Suprapubic skin (tissue), 4 donors: Measurements from ENCODE around the gene AKAP13. TPM values are rescaled to one million over a fixed set of nuclear protein-coding genes. Genes with fewer than 3 reads are reported as not detected.

ENCODE experiments used
- DNase-seq, 2 donors: peaks; one replicate each; pipeline ENCODE4 v3.0.0-alpha.2; 2019; ENCODE audit warnings: low spot score in 2 of 2
- H3K27ac ChIP-seq: fragments of 200-600 bp; sonication (generic); one replicate; pipeline ENCODE4 v1.5.1; 2019
- H3K27me3 ChIP-seq: fragments of 200-600 bp; sonication (generic); one replicate; pipeline ENCODE4 v1.5.1; 2019
- H3K36me3 ChIP-seq: fragments of 200-600 bp; sonication (generic); one replicate; pipeline ENCODE4 v1.5.1; 2019
- H3K4me1 ChIP-seq: fragments of 200-600 bp; sonication (generic); one replicate; pipeline ENCODE4 v1.5.1; 2019
- H3K4me3 ChIP-seq: fragments of 200-600 bp; sonication (generic); one replicate; pipeline ENCODE4 v1.5.1; 2019; ENCODE audit warnings: mild to moderate bottlenecking
- H3K9me3 ChIP-seq: fragments of 200-600 bp; sonication (generic); one replicate; pipeline ENCODE4 v1.5.1; 2019
- EP300 ChIP-seq: sonication (generic); formaldehyde crosslinking; IDR thresholded peaks from one replicate; pipeline ENCODE4 v1.6.1; 2017; ENCODE audit warnings: antibody characterized with exemption
- POLR2A ChIP-seq, 2 donors: fragments of 450-650 bp; IDR thresholded peaks; one replicate each; pipeline ENCODE4 v1.6.1; 2017; ENCODE audit warnings: antibody characterized with exemption in 2 of 2, mild to moderate bottlenecking in 2 of 2, moderate library complexity in 2 of 2
- POLR2AphosphoS5 ChIP-seq, 3 donors: sonication (generic); formaldehyde crosslinking; IDR thresholded peaks; one replicate each; pipeline ENCODE4 v1.6.1; 2017; ENCODE audit warnings: antibody characterized with exemption in 3 of 3
- WGBS: methylation state at CpG from one replicate; pipeline ENCODE4 v1.1.5; 2018; 5-methylcytosine and 5-hydroxymethylcytosine counted together
- total RNA-seq, 4 donors: library from RNA; depleted of rRNA; stranded (reverse); fragments of >200 nt; gene quantifications; one replicate each; pipeline ENCODE4 v1.1.0, GENCODE V29; 2016
- TF ChIP-seq, protein P1 (sequence below), 2 donors: fragments of 200-600 bp in 1 of 2; fragments of 450-650 bp in 1 of 2; sonication (generic) in 1 of 2; IDR thresholded peaks; one replicate each; pipeline ENCODE4 v1.5.1; 2016 to 2019; ENCODE audit warnings: antibody characterized with exemption in 2 of 2, mild to moderate bottlenecking in 1 of 2, moderate library complexity in 1 of 2

Gene AKAP13
- total RNA-seq, 4 donors from 2014 or later = 124 to 249 (median 163) TPM

DNA sequence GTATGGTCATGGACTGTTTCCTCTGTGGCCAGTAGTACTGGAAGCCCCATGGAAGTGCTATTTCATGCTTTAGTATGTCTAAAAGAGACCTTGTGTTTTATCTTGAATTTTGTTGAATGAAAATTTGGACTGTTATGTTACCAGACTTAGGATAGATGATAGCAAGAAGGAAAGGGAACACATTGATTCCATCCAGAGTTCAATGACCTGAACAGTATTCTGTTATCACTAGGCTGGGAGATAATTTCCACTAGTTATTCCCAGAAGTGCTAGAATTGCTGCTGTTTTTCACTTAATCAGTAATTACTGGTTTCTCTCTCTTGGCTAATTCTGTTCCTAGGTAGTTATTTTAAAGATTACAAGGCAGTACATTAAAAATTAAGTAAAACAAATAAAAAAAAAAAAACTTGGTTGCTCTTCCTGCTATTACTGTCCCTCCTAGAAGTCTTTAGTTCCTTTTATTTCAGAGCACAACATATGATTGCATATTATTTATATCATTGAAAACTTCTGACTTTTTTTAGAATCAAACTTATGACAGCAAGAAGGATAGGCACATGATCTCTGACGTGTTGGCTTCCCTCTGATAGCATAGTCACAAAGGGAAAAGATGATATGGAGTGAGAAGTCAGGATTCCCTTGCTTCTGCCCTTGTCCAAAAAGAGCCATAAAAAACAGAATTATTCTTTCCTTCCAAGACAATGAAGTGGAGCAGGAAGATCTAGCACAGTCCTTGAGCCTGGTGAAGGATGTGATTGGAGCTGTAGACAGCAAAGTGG, 342.2 kb downstream of the AKAP13 start:
- whole genome bisulfite sequencing = 58% methylated on average over 1 of the region's 1 CpG
- H3K27me3 ChIP-seq = no peaks in the 10 kb centered on the region

DNA sequence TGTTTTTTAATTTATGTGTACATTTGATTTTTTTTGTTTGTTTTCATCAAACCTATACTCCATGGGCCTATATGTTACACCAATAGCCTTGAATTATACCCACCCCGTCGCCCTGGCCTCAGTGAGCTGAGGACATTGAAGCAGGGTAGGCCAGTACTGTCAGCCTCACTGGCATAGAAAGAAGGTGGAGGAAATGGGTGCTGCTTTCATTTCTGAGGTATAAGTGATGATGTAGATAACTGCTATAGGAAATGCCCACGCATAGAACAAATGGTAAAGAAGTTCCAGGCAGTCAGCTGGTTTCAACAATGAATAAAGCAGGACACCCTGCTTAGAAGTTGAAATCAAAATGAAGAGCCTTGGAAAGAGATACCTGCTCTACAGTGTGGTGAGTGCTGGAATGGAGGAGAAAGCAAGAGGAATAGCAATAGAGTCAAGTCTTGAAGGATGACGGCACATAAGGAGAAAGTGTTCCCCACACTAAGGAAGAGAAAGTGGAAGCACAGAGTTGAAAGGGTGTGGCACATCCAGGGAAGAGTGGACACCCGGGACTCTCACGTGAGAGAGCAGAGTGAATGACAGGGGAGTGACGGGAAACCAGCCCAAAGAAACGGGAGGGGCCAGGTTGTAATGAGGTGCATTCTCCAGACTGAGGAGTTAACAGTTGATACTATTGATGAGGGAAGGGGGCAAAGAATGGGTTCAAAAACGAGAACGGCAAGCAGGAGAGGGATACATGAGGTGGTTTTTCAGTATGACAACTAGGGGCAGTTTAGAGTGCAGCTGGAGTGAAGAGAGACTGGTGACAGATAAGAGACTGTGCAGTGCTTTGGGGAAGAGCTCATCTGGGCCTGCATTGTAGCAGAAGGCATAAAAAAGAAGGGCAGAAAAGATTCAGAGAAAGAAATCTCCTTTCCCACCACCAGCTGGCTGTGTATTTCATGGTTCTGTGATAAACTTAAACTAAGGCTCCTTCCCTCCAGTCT, 343.9 kb downstream of the AKAP13 start:
- no peaks in the 10 kb centered on the region for H3K9me3 ChIP-seq
- H3K27me3 ChIP-seq = no peaks in the 10 kb centered on the region
- peaks cover 88% of the 10 kb centered on the region for H3K36me3 ChIP-seq
- DNase-seq = no peak
- no peak overlapping the region for H3K4me3 ChIP-seq
- peak overlapping the region; percentile 82 for H3K27ac ChIP-seq
- no peak for TF ChIP-seq EP300
- no peak for TF ChIP-seq POLR2AphosphoS5 (IDR thresholded peaks at IDR 0.05)
- TF ChIP-seq POLR2A (IDR thresholded peaks at IDR 0.05) = no peak
- TF ChIP-seq, protein P1, sequence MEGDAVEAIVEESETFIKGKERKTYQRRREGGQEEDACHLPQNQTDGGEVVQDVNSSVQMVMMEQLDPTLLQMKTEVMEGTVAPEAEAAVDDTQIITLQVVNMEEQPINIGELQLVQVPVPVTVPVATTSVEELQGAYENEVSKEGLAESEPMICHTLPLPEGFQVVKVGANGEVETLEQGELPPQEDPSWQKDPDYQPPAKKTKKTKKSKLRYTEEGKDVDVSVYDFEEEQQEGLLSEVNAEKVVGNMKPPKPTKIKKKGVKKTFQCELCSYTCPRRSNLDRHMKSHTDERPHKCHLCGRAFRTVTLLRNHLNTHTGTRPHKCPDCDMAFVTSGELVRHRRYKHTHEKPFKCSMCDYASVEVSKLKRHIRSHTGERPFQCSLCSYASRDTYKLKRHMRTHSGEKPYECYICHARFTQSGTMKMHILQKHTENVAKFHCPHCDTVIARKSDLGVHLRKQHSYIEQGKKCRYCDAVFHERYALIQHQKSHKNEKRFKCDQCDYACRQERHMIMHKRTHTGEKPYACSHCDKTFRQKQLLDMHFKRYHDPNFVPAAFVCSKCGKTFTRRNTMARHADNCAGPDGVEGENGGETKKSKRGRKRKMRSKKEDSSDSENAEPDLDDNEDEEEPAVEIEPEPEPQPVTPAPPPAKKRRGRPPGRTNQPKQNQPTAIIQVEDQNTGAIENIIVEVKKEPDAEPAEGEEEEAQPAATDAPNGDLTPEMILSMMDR (IDR thresholded peaks at IDR 0.05) = no peak
- peaks cover 26% of the 10 kb centered on the region for H3K4me1 ChIP-seq
- WGBS = 53% methylated on average over 10 of the region's 10 CpGs

More for the DNA sequence above, 342.2 kb downstream of the AKAP13 start:
- Histone ChIP-seq H3K4me3 (no peak overlapping the region), H3K4me1 (peaks cover 26% of the 10 kb centered on the region), H3K9me3 (no peaks in the 10 kb centered on the region), H3K36me3 (peaks cover 88% of the 10 kb centered on the region), H3K27ac (no peak overlapping the region)
- DNase-seq = no peak
- TF ChIP-seq POLR2A (IDR thresholded peaks at IDR 0.05) (no peak), EP300 (no peak), POLR2AphosphoS5 (IDR thresholded peaks at IDR 0.05) (no peak)
- TF ChIP-seq, protein P1 (IDR thresholded peaks at IDR 0.05) = no peak

- H3K36me3 ChIP-seq = peaks cover 86% of the 10 kb centered on the region
- peak overlapping the region; percentile 82 for H3K27ac ChIP-seq
- H3K9me3 ChIP-seq = no peaks in the 10 kb centered on the region
Observed at GRCh38 chr15:85725019-85725418, 344.6 kb downstream of the AKAP13 start.

GRCh38 chr15:85725564-85725963, 345.2 kb downstream of the AKAP13 start:
- Histone ChIP-seq H3K4me1 (peaks cover 31% of the 10 kb centered on the region), H3K4me3 (no peak overlapping the region), H3K27ac (peak overlapping the region; percentile 82), H3K9me3 (no peaks in the 10 kb centered on the region), H3K27me3 (no peaks in the 10 kb centered on the region), H3K36me3 (peaks cover 83% of the 10 kb centered on the region)
- no peak for DNase-seq
- no peak for TF ChIP-seq EP300
- TF ChIP-seq POLR2A (IDR thresholded peaks at IDR 0.05) = no peak
- TF ChIP-seq POLR2AphosphoS5 (IDR thresholded peaks at IDR 0.05) = no peak
- TF ChIP-seq, protein P1 (IDR thresholded peaks at IDR 0.05) = no peak
- WGBS = 92% methylated on average over 4 of the region's 4 CpGs

More at GRCh38 chr15:85725019-85725418, 344.6 kb downstream of the AKAP13 start:
- peaks cover 26% of the 10 kb centered on the region for H3K4me1 ChIP-seq
- TF ChIP-seq POLR2A (IDR thresholded peaks at IDR 0.05) (no peak), POLR2AphosphoS5 (IDR thresholded peaks at IDR 0.05) (no peak), EP300 (no peak)
- TF ChIP-seq, protein P1 (IDR thresholded peaks at IDR 0.05) = no peak
- DNase-seq = no peak
- no peak overlapping the region for H3K4me3 ChIP-seq
- no peaks in the 10 kb centered on the region for H3K27me3 ChIP-seq
- 60% methylated on average over 3 of the region's 3 CpGs for WGBS
